Sigmoid colon (tissue), 7 donors: ENCODE data around the gene MDM2. TPM values are rescaled to one million over a fixed set of nuclear protein-coding genes. Genes with fewer than 3 reads are reported as not detected.

ENCODE experiments used
- DNase-seq: peaks from one replicate; pipeline ENCODE4 v3.0.0-alpha.2; 2019
- H3K27ac ChIP-seq, 4 donors: fragments of 200-600 bp; sonication (generic); one replicate each; pipeline ENCODE4 v1.5.1; 2016 to 2019; ENCODE audit warnings: mild to moderate bottlenecking in 1 of 4
- H3K27me3 ChIP-seq, 3 donors: fragments of 200-600 bp; sonication (generic); one replicate each; pipeline ENCODE4 v1.5.1; 2019; ENCODE audit warnings: mild to moderate bottlenecking in 1 of 3
- H3K36me3 ChIP-seq, 4 donors: fragments of 200-600 bp; sonication (generic); one replicate each; pipeline ENCODE4 v1.5.1; 2016 to 2019
- H3K4me1 ChIP-seq, 4 donors: fragments of 200-600 bp; sonication (generic); one replicate each; pipeline ENCODE4 v1.5.1; 2017 to 2019
- H3K4me3 ChIP-seq, 4 donors: fragments of 200-600 bp; sonication (generic); one replicate each; pipeline ENCODE4 v1.5.1; 2017 to 2019; ENCODE audit warnings: mild to moderate bottlenecking in 2 of 4, moderate library complexity in 1 of 4
- H3K9me3 ChIP-seq, 4 donors: fragments of 200-600 bp in 3 of 4; sonication (generic) in 3 of 4; one replicate each; pipeline versions ENCODE4 v1.5.1 to v1.6.1; 2013 to 2019
- CTCF ChIP-seq, 4 experiments: fragments of 450-650 bp in 3 of 4; fragments of 200-600 bp in 1 of 4; IDR thresholded peaks; one replicate each; pipeline ENCODE4 v1.5.1; 2016 to 2019; ENCODE audit warnings: antibody characterized with exemption in 4 of 4, mild to moderate bottlenecking in 3 of 4, moderate library complexity in 2 of 4
- EP300 ChIP-seq, 4 donors: sonication (generic); formaldehyde crosslinking; IDR thresholded peaks; one replicate each; pipeline ENCODE4 v1.6.1; 2017; ENCODE audit warnings: antibody characterized with exemption in 4 of 4
- POLR2A ChIP-seq, 2 donors: fragments of 450-650 bp; IDR thresholded peaks; one replicate each; pipeline ENCODE4 v1.6.1; 2016; ENCODE audit warnings: antibody characterized with exemption in 2 of 2, mild to moderate bottlenecking in 2 of 2, moderate library complexity in 2 of 2
- POLR2AphosphoS5 ChIP-seq, 4 donors: sonication (generic); formaldehyde crosslinking; IDR thresholded peaks; one replicate each; pipeline ENCODE4 v1.6.1; 2017; ENCODE audit warnings: antibody characterized with exemption in 4 of 4
- WGBS, 2 donors: extraction: QIAGEN DNeasy Blood & Tissue Kit; methylation state at CpG; one replicate each; pipeline ENCODE4 v1.1.7; 2013; 5-methylcytosine and 5-hydroxymethylcytosine counted together
- intact Hi-C: fragments of 100-400 bp; cut with DNase I; formaldehyde crosslinking; loops from one replicate; pipeline ENCODE4 v1.15.1; 2023
- polyA plus RNA-seq, 3 donors: library from polyadenylated mRNA; stranded (reverse); fragments of 200-250 nt; gene quantifications; one replicate each; pipeline ENCODE4 v1.2.3, GENCODE V29; 2013
- total RNA-seq, 4 donors: library from RNA; depleted of rRNA; stranded (reverse); fragments of >200 nt; gene quantifications; one replicate each; pipeline ENCODE4 v1.1.0, GENCODE V29; 2016
- donor health status: healthy with polysubstance abuse.
- donor health status: Bipolar disorder and iron deficiency.
- donor health status: healthy.

MDM2 gene
- total RNA-seq (10 to 100 TPM; 44.2 to 55.4 (median 47.8) TPM), polyA plus RNA-seq (10 to 100 TPM in 2 of 3 donors, 1 to 10 TPM in 1; 6.0 to 34.5 (median 20.8) TPM)

- peak; percentile 90 to 92 for TF ChIP-seq POLR2A (IDR thresholded peaks at IDR 0.05)
- peak; percentile 88 to 97 (median 93) for TF ChIP-seq POLR2AphosphoS5 (IDR thresholded peaks at IDR 0.05)
- TF ChIP-seq EP300 (IDR thresholded peaks at IDR 0.05): no peak
- TF ChIP-seq CTCF (IDR thresholded peaks at IDR 0.05): peak; percentile 77 to 82 (median 78)
- no peaks in the 10 kb centered on the region for H3K9me3 ChIP-seq
- H3K36me3 ChIP-seq: peaks cover 0 to 28% (median 3%) of the 10 kb centered on the region in 4 donors
- H3K4me3 ChIP-seq: peak within 1 kb of the TSS; percentile 61 to 98 (median 86)
- peak within 1 kb of the TSS; percentile 92 to 100 (median 98) for H3K27ac ChIP-seq
- peaks cover 0 to 33% (median 26%) of the 10 kb centered on the region in 4 donors for H3K4me1 ChIP-seq
- no peaks in the 10 kb centered on the region for H3K27me3 ChIP-seq
- WGBS, 2 donors: 0% methylated on average over 72 of the region's 72 CpGs
- intact Hi-C loops: loop anchor here (1.0 to 10.0 kb wide), 4 partner anchors 61 to 1543 kb away; partner anchors contain the start of genes CAND1, NUP107, RAP1B and SLC35E3
- DNase-seq: peak; percentile 97
Observed at GRCh38 chr12:68807576-68808387, at the start of gene MDM2. TSS of gene MDM2 (plus strand) at chr12:68808177. CDS start at chr12:68808478, 301 bp downstream.

GRCh38 chr12:68759852-68760251, 48.1 kb upstream of the MDM2 start:
- intact Hi-C loops: no loop called here
- no peaks in the 10 kb centered on the region for H3K9me3 ChIP-seq
- peaks cover 0 to 77% (median 6%) of the 10 kb centered on the region in 4 donors for H3K36me3 ChIP-seq
- no peaks in the 10 kb centered on the region for H3K27me3 ChIP-seq
- H3K27ac ChIP-seq: no peak overlapping the region
- no peaks in the 10 kb centered on the region for H3K4me1 ChIP-seq
- WGBS, 2 donors: 89 to 96% methylated on average over 5 of the region's 5 CpGs
- no peak overlapping the region for H3K4me3 ChIP-seq
- no peak for DNase-seq
- TF ChIP-seq POLR2AphosphoS5 (IDR thresholded peaks at IDR 0.05) (no peak), CTCF (IDR thresholded peaks at IDR 0.05) (no peak), POLR2A (IDR thresholded peaks at IDR 0.05) (no peak), EP300 (IDR thresholded peaks at IDR 0.05) (no peak)

GRCh38 chr12:68760806-68761441, 47.1 kb upstream of the MDM2 start:
- intact Hi-C loops: no loop called here
- Histone ChIP-seq H3K27ac (no peak overlapping the region), H3K4me1 (no peaks in the 10 kb centered on the region), H3K9me3 (no peaks in the 10 kb centered on the region), H3K36me3 (peaks cover 0 to 70% (median 3%) of the 10 kb centered on the region in 4 donors), H3K27me3 (no peaks in the 10 kb centered on the region), H3K4me3 (no peak overlapping the region)
- WGBS, 2 donors: 91 to 95% methylated on average over 7 of the region's 7 CpGs
- DNase-seq: no peak
- TF ChIP-seq POLR2AphosphoS5 (IDR thresholded peaks at IDR 0.05) (no peak), CTCF (IDR thresholded peaks at IDR 0.05) (no peak), POLR2A (IDR thresholded peaks at IDR 0.05) (no peak), EP300 (IDR thresholded peaks at IDR 0.05) (no peak)

GRCh38 chr12:68761442-68761812, 46.5 kb upstream of the MDM2 start:
- H3K36me3 ChIP-seq: peaks cover 0 to 66% (median 3%) of the 10 kb centered on the region in 4 donors
- intact Hi-C loops: no loop called here
- no peak for TF ChIP-seq POLR2AphosphoS5 (IDR thresholded peaks at IDR 0.05)
- TF ChIP-seq POLR2A (IDR thresholded peaks at IDR 0.05): no peak
- TF ChIP-seq EP300 (IDR thresholded peaks at IDR 0.05): no peak
- TF ChIP-seq CTCF (IDR thresholded peaks at IDR 0.05): no peak
- no peaks in the 10 kb centered on the region for H3K9me3 ChIP-seq
- H3K27me3 ChIP-seq: no peaks in the 10 kb centered on the region
- no peak for DNase-seq
- no peak overlapping the region for H3K27ac ChIP-seq
- H3K4me1 ChIP-seq: no peaks in the 10 kb centered on the region
- WGBS, 2 donors: 97% methylated on average over 3 of the region's 3 CpGs
- no peak overlapping the region for H3K4me3 ChIP-seq
